HCT116 (cell line): ENCODE results near the gene RASGRF1. TPM values are rescaled to one million over a fixed set of nuclear protein-coding genes. Genes with fewer than 3 reads are reported as not detected.

ENCODE experiments used
- ATAC-seq: fragments of 200-7000 bp; cut with Tn5 transposase; 2 replicates; pipeline ENCODE4 v1.9.1; 2020; ENCODE audit warnings: mild to moderate bottlenecking, moderate library complexity
- BruUV-seq: library from RNA; stranded (reverse); fragments of 400-500 nt; replicated peaks from 2 replicates; lab custom pipeline; 2021; lab: Mats Ljungman, UMichigan
- CTCF ChIA-PET: fragments of 300-600 bp; sonication (Branson Sonifier 250); formaldehyde crosslinking; loops from one replicate; lab custom pipeline; 2021; ENCODE audit warnings: antibody characterized with exemption; lab: Charles Lee
- POLR2A ChIA-PET: fragments of 300-600, 350-600 bp; sonication (Branson Sonifier 250); formaldehyde crosslinking; loops from one replicate; lab custom pipeline; 2021; ENCODE audit warnings: antibody characterized with exemption; lab: Charles Lee
- RAD21 ChIA-PET, 2 experiments: fragments of 300-600 bp; sonication (Branson Sonifier 250); formaldehyde crosslinking; loops; one replicate each; lab custom pipeline; 2023; ENCODE audit warnings: low total read pairs in 2 of 2; ENCODE audit not compliant: uncharacterized antibody in 2 of 2, unreplicated experiment in 2 of 2, low non-redundant PET in 1 of 2; lab: Charles Lee
- DNase-seq: peaks from one replicate; pipeline ENCODE4 v3.0.0-alpha.2; 2010; ENCODE audit warnings: low read depth, low spot score
- H2AFZ ChIP-seq: fragments of 200-600 bp; shearing (Covaris generic), sonication (generic); 2 replicates; pipeline ENCODE4 v1.6.1; 2017; ENCODE audit warnings: low read depth, mixed run types, mixed read lengths, antibody characterized with exemption, low read length; ENCODE audit not compliant: poor library complexity, severe bottlenecking
- H3K27ac ChIP-seq: 2 replicates; pipeline ENCODE4 v1.5.1; 2012; ENCODE audit warnings: low read depth, low read length
- H3K27me3 ChIP-seq: fragments of 200-600 bp; sonication (generic); 2 replicates; pipeline ENCODE4 v1.6.1; 2016; ENCODE audit warnings: mixed run types, low read length, mixed read lengths; ENCODE audit not compliant: insufficient read depth
- H3K36me3 ChIP-seq, 2 experiments: fragments of 200-500 bp in 1 of 2; fragments of 200-600 bp in 1 of 2; sonication (Bioruptor generic) in 1 of 2; sonication (generic) in 1 of 2; 2 replicates each; pipeline versions ENCODE4 v1.5.1 to v1.6.1; 2014 to 2016; ENCODE audit warnings: low read length in 2 of 2, inconsistent platforms in 1 of 2, mixed read lengths in 1 of 2, mixed run types in 1 of 2; ENCODE audit not compliant: insufficient read depth in 2 of 2, control insufficient read depth in 1 of 2
- H3K4me1 ChIP-seq, 2 experiments: fragments of 200-600 bp in 1 of 2; sonication (generic) in 1 of 2; 2 replicates each; pipeline versions ENCODE4 v1.5.1 to v1.6.1; 2012 to 2017; ENCODE audit warnings: low read length in 2 of 2, inconsistent platforms in 1 of 2, mild to moderate bottlenecking in 1 of 2, mixed read lengths in 1 of 2, mixed run types in 1 of 2, moderate library complexity in 1 of 2; ENCODE audit not compliant: insufficient read depth in 2 of 2, control insufficient read depth in 1 of 2
- H3K4me2 ChIP-seq: fragments of 200-600 bp; sonication (generic); 2 replicates; pipeline ENCODE4 v1.6.1; 2017; ENCODE audit warnings: mixed run types, low read length, mixed read lengths
- H3K4me3 ChIP-seq, 2 experiments: fragments of 200-600 bp in 1 of 2; sonication (generic) in 1 of 2; replicated peaks in 1 of 2; 2 replicates each; pipeline ENCODE4 v1.5.1; 2011 to 2016; ENCODE audit warnings: low read length in 2 of 2, control low read depth in 1 of 2, low read depth in 1 of 2, mild to moderate bottlenecking in 1 of 2, mixed read lengths in 1 of 2, mixed run types in 1 of 2
- H3K79me2 ChIP-seq: fragments of 200-600 bp; sonication (generic); 2 replicates; pipeline ENCODE4 v1.6.1; 2017; ENCODE audit warnings: mild to moderate bottlenecking, mixed run types, low read length, moderate library complexity, mixed read lengths; ENCODE audit not compliant: insufficient read depth
- H3K9ac ChIP-seq: fragments of 200-600 bp; sonication (generic); 2 replicates; pipeline ENCODE4 v1.6.1; 2016; ENCODE audit warnings: low read length, mixed read lengths
- H3K9me2 ChIP-seq: fragments of 200-600 bp; sonication (generic), shearing (Covaris generic); 2 replicates; pipeline ENCODE4 v1.6.1; 2017; ENCODE audit warnings: mixed run types, mild to moderate bottlenecking, moderate library complexity; ENCODE audit not compliant: insufficient read depth
- H3K9me3 ChIP-seq, 2 experiments: fragments of 200-500 bp in 1 of 2; fragments of 200-600 bp in 1 of 2; sonication (Bioruptor generic) in 1 of 2; sonication (generic) in 1 of 2; 2 replicates each; pipeline ENCODE4 v1.6.1; 2014 to 2017; ENCODE audit warnings: low read length in 2 of 2, mixed read lengths in 2 of 2, inconsistent platforms in 1 of 2, low read depth in 1 of 2, mild to moderate bottlenecking in 1 of 2, mixed run types in 1 of 2, moderate library complexity in 1 of 2; ENCODE audit not compliant: control insufficient read depth in 1 of 2, insufficient read depth in 1 of 2
- H4K20me1 ChIP-seq: fragments of 200-600 bp; sonication (generic), shearing (Covaris generic); 2 replicates; pipeline ENCODE4 v1.6.1; 2017; ENCODE audit warnings: mixed run types, mild to moderate bottlenecking, moderate library complexity; ENCODE audit not compliant: insufficient read depth
- CBX3 ChIP-seq: IDR thresholded peaks from 2 replicates; pipeline ENCODE4 v1.6.1; 2012; ENCODE audit warnings: low read depth
- CEBPB ChIP-seq: IDR thresholded peaks from 2 replicates; pipeline ENCODE4 v1.6.1; 2012; ENCODE audit warnings: low read depth
- EGR1 ChIP-seq: IDR thresholded peaks from 2 replicates; pipeline ENCODE4 v1.6.1; 2012; ENCODE audit warnings: low read depth
- EZH2 ChIP-seq: fragments of 200-600 bp; sonication (generic); IDR thresholded peaks from 2 replicates; pipeline ENCODE4 v1.6.1; 2017; ENCODE audit warnings: antibody characterized with exemption, mixed run types
- EZH2phosphoT487 ChIP-seq: fragments of 200-600 bp; IDR thresholded peaks from 2 replicates; pipeline ENCODE4 v1.6.1; 2018; ENCODE audit warnings: antibody characterized with exemption, borderline replicate concordance
- FOSL1 ChIP-seq: IDR thresholded peaks from 2 replicates; pipeline ENCODE4 v1.6.1; 2012; ENCODE audit warnings: low read depth
- JUND ChIP-seq: IDR thresholded peaks from 2 replicates; pipeline ENCODE4 v1.6.1; 2012
- POLR2A ChIP-seq: IDR thresholded peaks from 2 replicates; pipeline ENCODE4 v1.7.0; 2011; ENCODE audit warnings: borderline replicate concordance; ENCODE audit not compliant: insufficient read depth, insufficient read length; ENCODE audit errors: extremely low read depth
- POLR2AphosphoS5 ChIP-seq: IDR thresholded peaks from 2 replicates; pipeline ENCODE4 v1.6.1; 2011; ENCODE audit warnings: mild to moderate bottlenecking, low read depth, low read length, moderate library complexity
- SRF ChIP-seq: IDR thresholded peaks from 2 replicates; pipeline ENCODE4 v1.6.1; 2012; ENCODE audit warnings: low read depth
- YY1 ChIP-seq: IDR thresholded peaks from 2 replicates; pipeline ENCODE4 v1.6.1; 2011; ENCODE audit warnings: low read length, low read depth, moderate library complexity, mild to moderate bottlenecking; ENCODE audit not compliant: insufficient replicate concordance; ENCODE audit errors: extremely low read depth
- ZFX ChIP-seq: fragments of 450-650 bp; IDR thresholded peaks from 2 replicates; pipeline ENCODE4 v1.6.1; 2017
- ZNF274 ChIP-seq: fragments of 200-500 bp; sonication (Bioruptor generic); IDR thresholded peaks from 2 replicates; pipeline ENCODE4 v1.6.1; 2014; ENCODE audit warnings: mild to moderate bottlenecking, low read depth, low read length, inconsistent platforms
- intact Hi-C: fragments of 100-400 bp; cut with micrococcal nuclease; formaldehyde crosslinking; loops from 2 replicates; pipeline ENCODE4 v1.10.0; 2022
- total RNA-seq: library from RNA; stranded (reverse); gene quantifications from one replicate; pipeline ENCODE4 v1.2.1, GENCODE V29; 2021; ENCODE audit not compliant: unreplicated experiment
- TF ChIP-seq, protein P1 (sequence below): IDR thresholded peaks from 2 replicates; pipeline ENCODE4 v1.6.1; 2012
- TF ChIP-seq, protein P2 (sequence below): IDR thresholded peaks from 2 replicates; pipeline ENCODE4 v1.6.1; 2011; ENCODE audit warnings: mild to moderate bottlenecking, low read length, moderate library complexity; ENCODE audit not compliant: insufficient replicate concordance; ENCODE audit errors: extremely low read depth
- TF ChIP-seq, protein P3 (sequence below), 3 experiments: fragments of 200-600 bp in 1 of 3; sonication (generic) in 1 of 3; IDR thresholded peaks in 2 of 3; conservative IDR thresholded peaks in 1 of 3; 2 replicates each; pipeline ENCODE4 v1.5.1; 2012 to 2017; ENCODE audit warnings: low read depth in 2 of 3, low read length in 2 of 3, antibody characterized with exemption in 1 of 3, borderline replicate concordance in 1 of 3, control low read depth in 1 of 3, mild to moderate bottlenecking in 1 of 3, mixed read lengths in 1 of 3, mixed run types in 1 of 3, moderate library complexity in 1 of 3; ENCODE audit not compliant: insufficient read depth in 1 of 3

The RASGRF1 gene
- total RNA-seq, 1 experiment from 2014 or later = 2.4 TPM

DNA sequence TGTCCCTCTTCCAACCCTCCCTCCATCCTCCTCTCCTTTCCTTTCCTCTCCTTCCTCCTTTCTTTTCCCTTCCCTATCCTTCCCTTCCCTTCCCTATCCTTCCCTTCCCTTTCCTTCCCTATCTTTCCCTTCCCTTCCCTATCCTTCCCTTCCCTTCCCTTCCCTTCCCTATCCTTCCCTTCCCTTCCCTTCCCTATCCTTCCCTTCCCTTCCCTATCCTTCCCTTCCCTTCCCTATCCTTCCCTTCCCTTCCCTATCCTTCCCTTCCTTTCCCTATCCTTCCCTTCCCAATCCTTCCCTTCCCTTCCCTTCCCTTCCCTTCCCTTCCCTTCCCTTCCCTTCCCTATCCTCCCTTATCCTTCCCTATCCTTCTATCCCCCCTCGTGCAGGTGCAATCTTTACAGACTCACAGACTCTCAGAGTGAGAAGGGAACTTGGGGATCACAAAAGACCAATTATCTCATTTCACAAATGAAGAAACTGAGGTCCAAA is 31.5 kb downstream of the RASGRF1 start:
- Histone ChIP-seq H2AFZ (no peak overlapping the region), H3K79me2 (no peaks in the 10 kb centered on the region), H3K27me3 (peaks cover 31% of the 10 kb centered on the region), H3K27ac (no peak overlapping the region), H3K4me2 (no peak overlapping the region), H3K4me1 (no peaks in the 10 kb centered on the region), H3K9me3 (no peaks in the 10 kb centered on the region), H3K9ac (no peak overlapping the region), H3K4me3 (no peak overlapping the region), H4K20me1 (no peaks in the 10 kb centered on the region), H3K9me2 (no peaks in the 10 kb centered on the region), H3K36me3 (no peaks in the 10 kb centered on the region)
- TF ChIP-seq, protein P1, sequence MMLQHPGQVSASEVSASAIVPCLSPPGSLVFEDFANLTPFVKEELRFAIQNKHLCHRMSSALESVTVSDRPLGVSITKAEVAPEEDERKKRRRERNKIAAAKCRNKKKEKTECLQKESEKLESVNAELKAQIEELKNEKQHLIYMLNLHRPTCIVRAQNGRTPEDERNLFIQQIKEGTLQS = no peak
- TF ChIP-seq EZH2 (no peak), CEBPB (no peak), JUND (no peak)
- ChIA-PET POLR2A (no interaction called here), CTCF (no interaction called here), RAD21 (no interaction called here)
- ATAC-seq (no peak), DNase-seq (no peak)
- no TSS peak for BruUV-seq
- intact Hi-C loops = no loop called here

DNA sequence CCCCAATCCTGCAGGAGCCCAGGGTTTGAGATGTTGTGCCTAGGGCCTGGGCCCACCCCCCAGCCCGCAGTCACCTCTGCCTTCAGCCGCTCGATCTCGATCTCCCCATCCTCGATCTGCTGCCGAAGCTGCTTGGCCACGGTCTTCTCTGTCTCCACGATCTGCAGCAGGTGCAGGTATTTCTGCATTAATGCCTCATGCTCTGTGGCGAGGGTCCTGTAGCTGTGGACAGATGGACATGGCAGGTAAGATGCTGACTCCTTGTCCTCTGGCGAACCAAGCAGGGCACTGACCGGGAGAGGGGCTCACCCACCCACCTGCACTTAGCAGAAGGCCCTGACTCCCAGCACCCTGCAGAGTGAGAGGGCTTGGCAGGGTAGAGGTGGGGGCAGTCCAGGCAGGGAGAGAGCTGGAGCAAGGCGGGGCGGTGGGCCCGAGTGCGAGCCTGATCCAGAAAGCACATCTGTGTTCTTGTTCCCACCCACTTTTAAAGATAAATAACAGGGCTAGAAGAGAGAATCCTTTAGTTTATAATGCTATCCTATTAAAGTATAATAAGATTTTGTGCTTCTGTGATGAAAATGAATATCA is 32.2 kb downstream of the RASGRF1 start:
- Histone ChIP-seq H3K4me2 (no peak overlapping the region), H3K4me3 (no peak overlapping the region), H2AFZ (no peak overlapping the region), H3K9me3 (no peaks in the 10 kb centered on the region), H3K4me1 (no peaks in the 10 kb centered on the region), H3K27me3 (peaks cover 31% of the 10 kb centered on the region), H4K20me1 (no peaks in the 10 kb centered on the region), H3K36me3 (no peaks in the 10 kb centered on the region), H3K9me2 (no peaks in the 10 kb centered on the region), H3K79me2 (no peaks in the 10 kb centered on the region), H3K27ac (no peak overlapping the region), H3K9ac (no peak overlapping the region)
- POLR2A ChIA-PET = no interaction called here
- intact Hi-C loops = no loop called here
- ATAC-seq = no peak
- CTCF ChIA-PET = no interaction called here
- BruUV-seq = no TSS peak
- no peak for DNase-seq
- RAD21 ChIA-PET = no interaction called here
- TF ChIP-seq FOSL1 (no peak), EZH2 (no peak), EGR1 (no peak), POLR2AphosphoS5 (no peak), YY1 (no peak), CBX3 (no peak), ZNF274 (no peak), EZH2phosphoT487 (no peak), SRF (no peak), ZFX (no peak), CEBPB (no peak), JUND (no peak), POLR2A (no peak)
- TF ChIP-seq, protein P2, sequence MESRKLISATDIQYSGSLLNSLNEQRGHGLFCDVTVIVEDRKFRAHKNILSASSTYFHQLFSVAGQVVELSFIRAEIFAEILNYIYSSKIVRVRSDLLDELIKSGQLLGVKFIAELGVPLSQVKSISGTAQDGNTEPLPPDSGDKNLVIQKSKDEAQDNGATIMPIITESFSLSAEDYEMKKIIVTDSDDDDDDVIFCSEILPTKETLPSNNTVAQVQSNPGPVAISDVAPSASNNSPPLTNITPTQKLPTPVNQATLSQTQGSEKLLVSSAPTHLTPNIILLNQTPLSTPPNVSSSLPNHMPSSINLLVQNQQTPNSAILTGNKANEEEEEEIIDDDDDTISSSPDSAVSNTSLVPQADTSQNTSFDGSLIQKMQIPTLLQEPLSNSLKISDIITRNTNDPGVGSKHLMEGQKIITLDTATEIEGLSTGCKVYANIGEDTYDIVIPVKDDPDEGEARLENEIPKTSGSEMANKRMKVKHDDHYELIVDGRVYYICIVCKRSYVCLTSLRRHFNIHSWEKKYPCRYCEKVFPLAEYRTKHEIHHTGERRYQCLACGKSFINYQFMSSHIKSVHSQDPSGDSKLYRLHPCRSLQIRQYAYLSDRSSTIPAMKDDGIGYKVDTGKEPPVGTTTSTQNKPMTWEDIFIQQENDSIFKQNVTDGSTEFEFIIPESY = no peak
- TF ChIP-seq, protein P1 = no peak
- TF ChIP-seq, protein P3, sequence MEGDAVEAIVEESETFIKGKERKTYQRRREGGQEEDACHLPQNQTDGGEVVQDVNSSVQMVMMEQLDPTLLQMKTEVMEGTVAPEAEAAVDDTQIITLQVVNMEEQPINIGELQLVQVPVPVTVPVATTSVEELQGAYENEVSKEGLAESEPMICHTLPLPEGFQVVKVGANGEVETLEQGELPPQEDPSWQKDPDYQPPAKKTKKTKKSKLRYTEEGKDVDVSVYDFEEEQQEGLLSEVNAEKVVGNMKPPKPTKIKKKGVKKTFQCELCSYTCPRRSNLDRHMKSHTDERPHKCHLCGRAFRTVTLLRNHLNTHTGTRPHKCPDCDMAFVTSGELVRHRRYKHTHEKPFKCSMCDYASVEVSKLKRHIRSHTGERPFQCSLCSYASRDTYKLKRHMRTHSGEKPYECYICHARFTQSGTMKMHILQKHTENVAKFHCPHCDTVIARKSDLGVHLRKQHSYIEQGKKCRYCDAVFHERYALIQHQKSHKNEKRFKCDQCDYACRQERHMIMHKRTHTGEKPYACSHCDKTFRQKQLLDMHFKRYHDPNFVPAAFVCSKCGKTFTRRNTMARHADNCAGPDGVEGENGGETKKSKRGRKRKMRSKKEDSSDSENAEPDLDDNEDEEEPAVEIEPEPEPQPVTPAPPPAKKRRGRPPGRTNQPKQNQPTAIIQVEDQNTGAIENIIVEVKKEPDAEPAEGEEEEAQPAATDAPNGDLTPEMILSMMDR (IDR thresholded peaks at IDR 0.05 in 2 of 3, conservative IDR thresholded peaks at IDR 0.05 in 1 of 3; ENCODE audit: borderline replicate concordance in 1 of 3, insufficient read depth in 1 of 3, low read depth in 2 of 3, low read length in 2 of 3) = no peak
